Neural progenitor cell (in vitro differentiated cells): Measurements from ENCODE around the gene RHOV.

Experiments used
- CTCF ChIP-seq: fragments of 200-600 bp; sonication (generic); IDR thresholded peaks from 2 replicates; pipeline ENCODE4 v1.5.1; 2017; ENCODE audit warnings: antibody characterized with exemption, mild to moderate bottlenecking
- EZH2 ChIP-seq: fragments of 200-600 bp; sonication (generic); IDR thresholded peaks from 2 replicates; pipeline ENCODE4 v1.6.1; 2017; ENCODE audit warnings: antibody characterized with exemption, mild to moderate bottlenecking, moderate library complexity

- TF ChIP-seq CTCF = no peak
- no peak for TF ChIP-seq EZH2
These were observed 30.7 kb downstream of the RHOV start for GRCh38 chr15:40843261-40843884.
